HTERT RPE-1 (cell line): Measurements from ENCODE around the gene TFPI2.

Experiments
- in situ Hi-C: fragments of 300-500 bp; cut with MboI; formaldehyde crosslinking; loops from 4 replicates; pipeline ENCODE4 v1.14.3; 2020; ENCODE audit warnings: low sequenced_read_pairs

The TFPI2 gene

DNA sequence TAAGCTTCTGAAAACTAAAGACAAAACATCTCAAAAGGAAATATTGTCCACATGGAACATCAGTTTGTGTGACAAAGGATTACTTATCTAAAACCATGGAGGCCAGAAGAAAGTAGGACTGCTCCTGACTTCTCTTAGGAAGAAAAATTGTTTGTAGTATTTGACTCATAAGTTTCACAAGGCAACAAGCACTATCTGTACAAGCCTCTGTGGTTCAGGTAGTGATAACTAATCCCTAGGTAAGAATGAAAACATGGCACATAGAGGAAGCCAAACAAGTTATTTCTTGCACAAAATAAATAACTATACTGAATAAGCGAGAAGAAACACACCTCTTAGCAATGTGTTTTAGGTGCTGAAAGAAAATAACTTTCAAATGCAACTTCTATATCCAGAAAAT, 30.3 kb downstream of the TFPI2 start:
- in situ Hi-C loops: no loop called here

DNA sequence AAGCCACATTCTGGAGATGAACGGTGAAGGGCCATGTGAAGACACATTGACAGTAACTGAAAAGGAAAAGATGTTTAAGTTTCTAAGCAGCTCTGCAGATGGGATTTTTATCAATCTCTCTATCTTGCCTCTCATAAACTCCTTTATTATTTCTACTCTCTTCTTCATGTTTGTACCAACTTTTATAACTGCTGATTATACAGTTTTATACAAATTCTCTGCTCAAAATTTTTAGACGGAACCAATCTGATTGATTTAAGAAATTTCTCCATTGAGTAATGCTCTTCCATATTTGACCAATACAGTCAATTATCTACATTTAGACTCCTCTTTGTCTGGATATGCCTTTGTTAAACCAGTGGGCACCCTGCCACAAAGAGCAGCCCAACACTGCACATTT, 31.7 kb downstream of the TFPI2 start:
- in situ Hi-C loops: no loop called here

DNA sequence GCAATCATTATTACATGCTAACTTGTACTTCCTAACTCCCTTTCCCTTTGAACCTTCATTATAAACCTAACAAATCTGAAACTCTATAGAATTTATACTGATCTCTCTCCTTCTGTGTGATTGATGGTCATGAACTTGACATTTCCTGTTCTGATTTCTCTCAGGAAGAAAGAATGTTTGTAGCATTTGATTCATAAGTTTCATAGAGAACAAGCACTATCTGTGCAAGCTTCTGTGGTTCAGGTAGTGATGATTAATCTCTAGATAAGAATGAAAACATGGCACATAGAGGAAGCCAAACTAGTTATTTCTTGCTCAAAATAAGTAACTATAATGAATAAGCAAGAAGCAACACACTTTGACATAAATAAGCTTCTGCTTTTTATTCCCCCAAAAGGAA, 34.2 kb downstream of the TFPI2 start:
- in situ Hi-C loops: no loop called here

DNA sequence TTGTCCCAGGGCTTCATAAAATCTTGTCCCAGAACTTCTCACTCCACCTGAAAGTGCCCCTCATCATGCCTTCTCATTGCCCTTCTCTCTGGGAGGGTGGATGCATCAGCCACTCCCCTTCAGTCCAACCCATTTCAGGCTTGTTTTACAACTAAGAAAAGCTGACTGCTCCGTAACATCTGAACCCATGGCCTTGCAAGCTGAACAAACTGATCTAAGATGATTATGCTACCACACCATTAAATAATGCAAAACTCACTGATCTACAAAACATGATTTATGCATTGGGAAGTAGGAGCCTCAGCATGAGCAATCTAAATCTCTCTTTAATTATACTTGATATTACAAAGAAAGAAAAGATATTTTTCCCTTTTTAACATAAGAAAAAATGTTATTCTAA, 34.8 kb downstream of the TFPI2 start:
- in situ Hi-C loops: no loop called here

DNA sequence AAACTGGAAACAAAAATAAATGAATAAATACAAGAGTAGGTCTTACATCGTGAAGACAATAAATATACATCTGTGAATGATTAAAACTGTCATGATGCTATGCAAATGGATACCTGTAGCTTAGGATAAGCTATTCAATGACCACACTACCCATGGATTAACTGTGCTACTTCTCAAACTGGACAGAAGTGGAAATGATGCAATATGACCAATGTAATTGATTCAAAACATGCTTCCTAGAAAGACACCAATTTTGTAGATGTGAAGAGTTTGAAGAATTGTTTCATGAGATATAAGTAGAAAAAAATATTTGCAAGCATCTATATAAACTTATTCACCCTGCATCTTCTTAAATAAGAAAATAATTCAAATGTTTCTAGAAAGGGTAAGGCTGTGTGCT, 36.1 kb downstream of the TFPI2 start:
- in situ Hi-C loops: no loop called here

DNA sequence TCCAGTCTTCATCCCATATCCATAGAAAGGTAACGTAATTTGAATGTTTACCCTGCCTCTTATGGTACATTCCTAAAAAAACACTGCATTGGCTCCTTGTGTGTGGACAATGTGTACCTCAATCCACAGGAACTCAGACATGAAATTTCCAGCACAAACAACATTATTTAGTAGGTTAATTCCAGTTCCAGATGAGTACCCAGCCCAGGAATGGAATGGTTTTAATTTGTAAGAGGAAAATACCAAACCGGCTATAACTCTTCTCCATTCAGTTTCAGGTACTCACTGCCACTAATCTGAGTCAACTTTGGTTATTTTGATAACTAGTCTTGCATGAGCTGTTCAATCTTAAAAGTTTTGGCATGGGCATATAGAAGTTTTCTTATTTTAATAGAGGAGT, 39.0 kb downstream of the TFPI2 start:
- in situ Hi-C loops: no loop called here

DNA sequence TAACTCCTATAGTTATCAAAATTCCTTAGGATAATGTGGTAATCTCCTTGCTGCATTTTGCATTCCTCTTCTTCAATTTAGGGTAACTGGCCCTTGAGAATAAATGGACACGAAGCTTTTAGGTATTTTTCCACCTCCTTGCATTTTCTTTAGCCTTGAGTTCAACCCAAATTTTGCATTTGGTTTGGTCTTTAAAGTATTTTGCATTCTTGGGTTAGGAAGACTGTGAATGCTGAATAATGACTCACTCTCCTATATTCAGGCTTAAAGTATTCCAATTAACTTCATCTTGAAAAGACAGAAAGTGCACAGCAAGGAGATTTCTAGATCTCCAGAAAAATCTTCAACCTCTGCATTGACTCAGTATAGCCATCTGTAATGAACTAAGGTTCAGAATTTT, 47.3 kb downstream of the TFPI2 start:
- in situ Hi-C loops: no loop called here

DNA sequence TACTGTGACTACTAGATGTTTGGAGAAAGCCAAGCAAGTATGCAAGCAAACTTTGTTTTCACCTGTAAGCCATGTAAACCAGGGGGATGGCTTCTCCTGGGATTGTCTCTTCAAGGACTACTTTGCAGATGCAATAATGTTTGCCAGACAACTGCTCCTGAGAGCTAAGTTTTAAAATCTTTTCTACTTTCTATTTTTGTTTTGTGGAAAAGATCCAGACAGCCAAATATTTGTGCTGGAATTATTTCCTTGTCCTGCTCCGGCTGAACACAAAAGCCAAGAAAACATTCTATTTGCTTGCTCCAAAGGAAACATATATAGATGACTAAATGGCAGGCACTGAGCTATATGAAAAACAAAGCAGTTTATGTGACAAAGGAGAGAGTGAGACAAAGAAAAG, 51.6 kb downstream of the TFPI2 start:
- in situ Hi-C loops: no loop called here

DNA sequence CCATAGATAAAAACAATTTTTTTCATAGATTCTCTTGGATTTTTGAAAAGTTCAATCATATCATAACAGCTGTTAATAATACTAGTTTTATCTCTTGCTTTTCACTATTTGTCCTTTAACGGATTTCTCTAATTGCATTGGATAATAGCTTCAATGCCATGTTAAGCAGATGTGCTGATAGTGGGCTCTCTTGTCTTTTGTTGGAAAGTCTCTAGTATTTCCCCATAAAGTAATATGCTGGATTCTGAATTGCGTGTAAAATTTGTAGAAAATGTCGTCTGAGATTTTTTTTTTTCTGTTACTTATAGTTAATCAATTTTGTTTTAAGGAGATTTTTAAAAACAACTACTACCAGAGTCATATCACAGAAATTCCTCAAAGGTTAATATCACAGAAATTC, 53.3 kb downstream of the TFPI2 start:
- in situ Hi-C loops: no loop called here

DNA sequence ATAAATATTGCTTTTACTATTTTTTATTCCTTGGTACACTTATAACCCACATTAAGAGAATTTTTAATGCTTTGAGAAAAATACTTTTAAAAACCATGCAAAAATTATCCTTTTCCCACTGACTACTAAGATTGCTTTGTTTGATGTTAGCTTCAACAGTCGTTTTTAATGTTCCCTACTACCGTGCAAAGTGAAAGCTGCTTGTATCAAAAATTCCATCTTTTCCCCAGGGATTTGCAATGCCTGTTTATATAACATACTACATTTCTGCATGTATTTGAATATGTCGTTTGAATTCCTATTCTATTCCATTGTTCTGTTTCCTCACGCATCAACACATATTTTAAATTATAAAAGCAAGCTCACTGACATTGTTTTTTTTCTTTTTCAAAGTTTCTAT, 54.4 kb downstream of the TFPI2 start:
- in situ Hi-C loops: no loop called here

DNA sequence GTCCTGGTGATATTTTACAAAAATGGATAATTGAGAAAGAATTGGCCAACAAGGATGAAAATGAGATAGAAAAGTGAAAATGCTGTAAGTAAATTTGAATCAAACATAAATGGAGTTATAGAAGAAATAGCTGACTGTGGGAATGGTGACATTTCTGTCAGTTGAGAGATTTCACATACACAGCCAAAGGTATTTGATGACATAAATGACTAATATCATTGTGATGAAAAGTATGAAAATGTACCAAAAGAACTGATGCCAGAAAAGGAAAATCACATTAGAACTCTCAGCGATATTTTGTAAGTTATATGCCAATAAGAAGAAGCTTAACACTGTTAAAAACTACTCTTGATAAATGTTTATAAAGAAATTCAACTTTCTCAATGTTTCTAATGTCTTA, 54.9 kb downstream of the TFPI2 start:
- in situ Hi-C loops: no loop called here
